ENCODE measurements around the gene TBPL1. TPM values are rescaled to one million over a fixed set of nuclear protein-coding genes. Genes with fewer than 3 reads are reported as not detected.

The TBPL1 gene
- total and polyA plus RNA-seq, 2 of the 8 experiments (the other 6 are each of a cell fraction or from before 2014, with no cell fraction given) = 32.5 to 67.0 TPM

DNA sequence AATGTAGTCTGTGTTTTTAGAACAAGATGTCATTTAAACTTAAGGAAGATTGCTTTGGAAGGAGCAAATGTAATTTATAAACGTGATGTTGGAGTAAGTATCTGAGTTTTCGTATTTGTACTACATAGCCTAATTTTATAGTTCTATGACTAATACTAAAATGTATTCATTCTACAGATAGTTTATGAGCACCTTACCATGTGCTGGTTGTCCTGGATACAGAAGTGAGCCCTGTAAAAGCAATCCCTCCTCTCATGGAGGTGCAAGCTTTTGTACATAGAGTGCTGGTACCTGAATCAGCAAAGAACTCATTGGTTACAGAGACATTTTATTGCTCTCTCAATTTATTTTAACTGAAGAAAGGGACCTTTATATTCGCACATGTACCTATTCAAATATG is 27.1 kb downstream of the TBPL1 start:
- no peak overlapping the region for H3K4me2 ChIP-seq (ENCODE audit: insufficient read depth in 1 of 2, low read depth in 2 of 2, low read length in 2 of 2)
- no peak overlapping the region for H3K27ac ChIP-seq (ENCODE audit: low read depth, low read length)
- no peak overlapping the region for H2BK12ac ChIP-seq (ENCODE audit: low read depth, low read length)
- H4K91ac ChIP-seq (replicated peaks; ENCODE audit: insufficient read length, low read length) = no peak overlapping the region
- peaks cover 0 to 46% of the 10 kb centered on the region in 2 experiments; a peak in 2 of 4 replicates for H3K79me2 ChIP-seq (ENCODE audit: control insufficient read depth in 1 of 2, insufficient read depth in 2 of 2, low read length in 2 of 2)
- H3K9ac ChIP-seq (replicated peaks in 1 of 4; ENCODE audit: extremely low read depth in 1 of 4, low read depth in 3 of 4, low read length in 3 of 4) = no peak overlapping the region
- H4K5ac ChIP-seq (ENCODE audit: insufficient read length, low read depth, low read length) = no peak overlapping the region
- no peak overlapping the region for H2AK5ac ChIP-seq (ENCODE audit: low read depth, low read length)
- H2BK20ac ChIP-seq (ENCODE audit: low read length) = no peak overlapping the region
- no peak overlapping the region for H2AFZ ChIP-seq (ENCODE audit: low read length)
- H3K14ac ChIP-seq (ENCODE audit: insufficient read length) = no peak overlapping the region
- H3K79me1 ChIP-seq (ENCODE audit: low read depth, low read length) = peaks cover 3% of the 10 kb centered on the region
- H3K18ac ChIP-seq (ENCODE audit: extremely low read depth, low read length) = no peak overlapping the region
- H2BK5ac ChIP-seq (ENCODE audit: low read depth, low read length) = no peak overlapping the region
- H3K56ac ChIP-seq (replicated peaks; ENCODE audit: insufficient read length, low read depth, low read length) = no peak overlapping the region
- no peak overlapping the region for H2BK120ac ChIP-seq (replicated peaks; ENCODE audit: low read depth, low read length)
- H3K4ac ChIP-seq (replicated peaks; ENCODE audit: insufficient read length, low read depth, low read length) = no peak overlapping the region
- POLR2A ChIA-PET (ENCODE audit: partially characterized antibody) = interaction anchor here (1.0 kb wide), 1 partner anchor 13 kb away, joined by 4 read pairs; no protein-coding TSS in a partner anchor
- no peak overlapping the region for H3K23ac ChIP-seq (ENCODE audit: insufficient read length)
- H3K4me3 ChIP-seq (ENCODE audit: extremely low read depth in 1 of 4, insufficient read depth in 2 of 4, low read depth in 3 of 4, low read length in 4 of 4) = no peak overlapping the region
- H3K4me1 ChIP-seq (replicated peaks in 1 of 4; ENCODE audit: control insufficient read depth in 3 of 4, insufficient read depth in 4 of 4, low read length in 3 of 4) = peaks cover 0 to 5% (median 1%) of the 10 kb centered on the region in 4 experiments; a peak in 5 of 7 replicates
- H3K23me2 ChIP-seq (ENCODE audit: low read depth, low read length) = no peaks in the 10 kb centered on the region
- no peak overlapping the region for H2BK15ac ChIP-seq (ENCODE audit: low read length)
- H3K9me3 ChIP-seq (ENCODE audit: insufficient read depth in 2 of 2, low read depth in 1 of 2, low read length in 1 of 2) = no peaks in the 10 kb centered on the region
- H4K20me1 ChIP-seq (replicated peaks in 1 of 2; ENCODE audit: control insufficient read depth in 1 of 2, insufficient read depth in 2 of 2, low read length in 2 of 2) = peaks cover 0 to 2% of the 10 kb centered on the region in 2 experiments
- TF ChIP-seq FOSL1 (IDR thresholded peaks at IDR 0.05; ENCODE audit: insufficient read depth, low read depth, low read length) (no peak), KDM5A (IDR thresholded peaks at IDR 0.05; ENCODE audit: low read length) (no peak)
- no peaks in the 10 kb centered on the region for H3K27me3 ChIP-seq (replicated peaks in 1 of 4; ENCODE audit: control insufficient read depth in 3 of 4, extremely low read depth in 1 of 4, insufficient read depth in 3 of 4, low read length in 3 of 4)
- FAIRE-seq (no peak), DNase-seq (ENCODE audit: low read depth in 1 of 2, low spot score in 2 of 2) (no peak)
- CTCF ChIA-PET (ENCODE audit: partially characterized antibody) = interaction anchor here (0.9 to 8.1 kb wide), 5 partner anchors 14 to 81 kb away, joined by 3 to 156 read pairs (median 6); no protein-coding TSS in a partner anchor
- H3K36me3 ChIP-seq (ENCODE audit: control insufficient read depth in 2 of 4, insufficient read depth in 4 of 4, low read length in 3 of 4) = peaks cover 0 to 38% (median 6%) of the 10 kb centered on the region in 4 experiments; a peak in 3 of 8 replicates
- WGBS, 2 experiments (ENCODE audit: extremely low coverage in 1 of 2, insufficient coverage in 1 of 2, insufficient read length in 1 of 2, insufficient replicate concordance in 2 of 2, low coverage in 1 of 2, low lambda C conversion rate in 2 of 2, missing lambda C conversion rate in 1 of 2) = 88% methylated on average over 3 of the region's 3 CpGs; no CpG with 5 or more reads in 1 of the 2 experiments
- no peak overlapping the region for H4K8ac ChIP-seq (ENCODE audit: extremely low read depth, insufficient read depth, low read length)
